BE2C (cell line): Measurements from ENCODE around the gene HIPK4.

Experiments used
- DNase-seq: peaks from one replicate; pipeline ENCODE4 v3.0.0-alpha.2; 2020
- H3K27me3 ChIP-seq: fragments of 250-450 bp; sonication (Bioruptor Pico); 2 replicates; pipeline ENCODE4 v1.5.1; 2020; ENCODE audit warnings: mild to moderate bottlenecking
- H3K36me3 ChIP-seq: fragments of 250-450 bp; sonication (Bioruptor Pico); 2 replicates; pipeline ENCODE4 v1.5.1; 2020; ENCODE audit warnings: mild to moderate bottlenecking
- H3K4me1 ChIP-seq: fragments of 250-450 bp; sonication (Bioruptor Pico); 2 replicates; pipeline ENCODE4 v1.5.1; 2020
- H3K4me3 ChIP-seq: 2 replicates; pipeline ENCODE4 v1.5.1; 2011; ENCODE audit warnings: low read depth, low read length
- H3K9me3 ChIP-seq: fragments of 250-450 bp; sonication (Bioruptor Pico); 2 replicates; pipeline ENCODE4 v1.5.1; 2020
- TF ChIP-seq, protein P1 (sequence below): IDR thresholded peaks from 2 replicates; pipeline ENCODE4 v1.5.1; 2012; ENCODE audit warnings: mild to moderate bottlenecking, low read depth, low read length

HIPK4 gene

DNA sequence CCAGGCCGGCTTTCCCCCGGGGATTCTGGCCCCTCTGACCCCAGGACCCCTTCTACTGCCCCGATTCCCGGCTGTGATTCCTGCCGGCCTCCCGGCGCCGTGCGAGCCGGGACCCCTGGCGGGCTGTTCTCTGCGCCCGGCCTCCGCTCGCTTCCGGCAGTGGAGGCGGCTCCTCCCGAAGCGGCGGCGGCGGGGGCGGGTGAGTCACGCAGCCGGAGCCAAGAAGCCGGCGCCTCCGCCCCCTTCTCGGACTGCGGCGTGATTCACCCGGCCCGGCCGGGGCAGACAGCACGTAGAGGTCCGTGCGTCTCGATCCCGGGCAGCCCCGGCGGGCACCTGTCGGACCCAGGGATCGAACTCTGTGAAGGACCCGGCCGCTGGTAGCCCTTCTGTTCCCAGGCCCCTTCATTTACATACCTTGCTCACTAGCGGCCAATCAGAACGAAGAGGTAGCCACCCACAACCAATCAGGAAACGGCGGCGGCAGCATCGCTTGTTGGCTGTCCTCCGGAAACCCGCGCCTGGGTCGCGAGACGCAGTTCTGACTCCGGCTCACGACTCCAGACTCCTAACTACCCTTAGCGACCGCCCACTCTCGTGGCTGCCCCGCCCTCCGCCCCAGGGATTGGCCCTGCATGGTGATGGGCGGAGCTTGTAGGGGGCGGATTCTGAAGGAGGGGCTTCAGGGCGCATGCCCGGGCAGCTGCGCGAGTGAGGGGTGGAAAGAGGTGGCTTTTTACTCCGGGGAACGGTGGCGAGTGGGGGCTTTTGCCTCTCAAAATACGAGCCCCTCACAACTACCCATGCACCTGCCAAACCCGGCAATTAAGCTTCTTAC, 35.7 kb upstream of the HIPK4 start, which contains the start of gene SERTAD1:
Gene SERTAD1, minus strand, starts transcription at position 543 of the 838 bp plus-strand sequence. CDS start 2,446 bp downstream, outside the sequence.
- Histone ChIP-seq H3K4me3 (peak within 1 kb of the TSS; percentile 65), H3K27me3 (no peaks in the 10 kb centered on the region)
- peak; percentile 100 for DNase-seq

DNA sequence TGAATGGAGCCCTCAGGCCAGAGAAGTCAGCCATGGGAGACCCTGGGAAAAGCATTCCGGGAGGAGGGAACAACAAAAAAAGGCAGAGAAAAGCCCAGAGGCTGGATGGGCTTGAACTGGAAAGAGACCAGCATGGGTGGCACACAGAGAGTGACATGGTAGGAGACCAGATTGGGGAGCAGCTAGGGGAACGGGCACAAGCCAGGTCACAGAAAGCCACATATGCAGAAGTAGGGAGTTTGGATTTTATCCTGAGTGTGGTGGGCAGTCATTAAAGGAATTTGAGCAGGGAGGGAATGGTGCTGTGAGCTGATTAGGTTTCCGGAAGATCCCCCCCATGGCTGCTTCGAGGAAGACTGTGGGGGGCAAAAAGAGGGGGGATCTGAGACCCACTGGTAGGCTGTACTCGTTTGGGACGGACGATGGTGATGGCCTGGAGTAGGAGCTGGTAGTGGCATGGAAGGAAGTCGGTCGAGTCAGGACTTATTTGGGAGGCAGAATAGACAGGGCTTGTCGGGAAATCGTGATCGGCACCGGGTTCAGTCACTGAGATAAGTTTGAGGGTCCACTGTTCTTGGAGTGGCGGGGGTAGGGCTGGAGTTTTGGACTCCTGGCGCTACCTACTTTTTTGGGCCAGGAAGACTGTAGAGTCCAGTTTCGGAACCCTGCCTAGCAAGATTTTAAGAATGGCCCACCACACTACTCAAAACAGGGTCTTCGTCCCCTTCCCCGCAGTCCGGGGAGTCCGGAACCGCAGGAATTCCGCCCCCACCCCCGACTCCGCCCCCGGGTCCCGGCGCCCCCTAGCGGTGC, 34.9 kb upstream of the HIPK4 start:
- DNase-seq = no peak
- TF ChIP-seq, protein P1, sequence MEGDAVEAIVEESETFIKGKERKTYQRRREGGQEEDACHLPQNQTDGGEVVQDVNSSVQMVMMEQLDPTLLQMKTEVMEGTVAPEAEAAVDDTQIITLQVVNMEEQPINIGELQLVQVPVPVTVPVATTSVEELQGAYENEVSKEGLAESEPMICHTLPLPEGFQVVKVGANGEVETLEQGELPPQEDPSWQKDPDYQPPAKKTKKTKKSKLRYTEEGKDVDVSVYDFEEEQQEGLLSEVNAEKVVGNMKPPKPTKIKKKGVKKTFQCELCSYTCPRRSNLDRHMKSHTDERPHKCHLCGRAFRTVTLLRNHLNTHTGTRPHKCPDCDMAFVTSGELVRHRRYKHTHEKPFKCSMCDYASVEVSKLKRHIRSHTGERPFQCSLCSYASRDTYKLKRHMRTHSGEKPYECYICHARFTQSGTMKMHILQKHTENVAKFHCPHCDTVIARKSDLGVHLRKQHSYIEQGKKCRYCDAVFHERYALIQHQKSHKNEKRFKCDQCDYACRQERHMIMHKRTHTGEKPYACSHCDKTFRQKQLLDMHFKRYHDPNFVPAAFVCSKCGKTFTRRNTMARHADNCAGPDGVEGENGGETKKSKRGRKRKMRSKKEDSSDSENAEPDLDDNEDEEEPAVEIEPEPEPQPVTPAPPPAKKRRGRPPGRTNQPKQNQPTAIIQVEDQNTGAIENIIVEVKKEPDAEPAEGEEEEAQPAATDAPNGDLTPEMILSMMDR = no peak
- H3K4me1 ChIP-seq = peaks cover 3% of the 10 kb centered on the region; the same call in 1 of the 2 replicates
- no peaks in the 10 kb centered on the region for H3K27me3 ChIP-seq
- H3K4me3 ChIP-seq = peak overlapping the region; percentile 65
- H3K36me3 ChIP-seq = no peaks in the 10 kb centered on the region; the same call in 1 of the 2 replicates
- H3K9me3 ChIP-seq = no peaks in the 10 kb centered on the region

More for the DNA sequence above, 35.7 kb upstream of the HIPK4 start, which contains the start of gene SERTAD1:
- H3K9me3 ChIP-seq = no peaks in the 10 kb centered on the region
- no peaks in the 10 kb centered on the region; the same call in 1 of the 2 replicates for H3K36me3 ChIP-seq
- TF ChIP-seq, protein P1 = peak; percentile 63
- H3K4me1 ChIP-seq = peaks cover 3% of the 10 kb centered on the region; the same call in 1 of the 2 replicates

DNA sequence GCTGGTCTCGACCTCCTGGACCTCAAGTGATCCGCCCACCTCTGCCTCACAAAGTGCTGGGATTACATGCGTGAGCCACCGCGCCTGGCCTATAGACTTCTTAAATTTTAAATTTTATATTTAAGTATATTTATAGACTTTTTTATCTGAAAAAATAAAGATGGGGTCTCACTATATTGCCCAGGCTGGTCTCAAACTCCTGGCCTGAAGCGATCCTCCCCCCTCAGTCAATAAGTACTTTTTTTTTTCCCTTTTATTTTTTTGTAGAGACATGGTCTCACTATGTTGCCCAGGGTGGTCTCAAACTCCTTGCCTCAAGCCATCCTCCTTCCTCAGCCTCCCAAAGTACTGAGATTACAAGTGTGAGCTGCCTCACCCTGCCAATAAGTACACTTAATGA, 34.0 kb upstream of the HIPK4 start:
- no peak overlapping the region for H3K4me3 ChIP-seq

DNA sequence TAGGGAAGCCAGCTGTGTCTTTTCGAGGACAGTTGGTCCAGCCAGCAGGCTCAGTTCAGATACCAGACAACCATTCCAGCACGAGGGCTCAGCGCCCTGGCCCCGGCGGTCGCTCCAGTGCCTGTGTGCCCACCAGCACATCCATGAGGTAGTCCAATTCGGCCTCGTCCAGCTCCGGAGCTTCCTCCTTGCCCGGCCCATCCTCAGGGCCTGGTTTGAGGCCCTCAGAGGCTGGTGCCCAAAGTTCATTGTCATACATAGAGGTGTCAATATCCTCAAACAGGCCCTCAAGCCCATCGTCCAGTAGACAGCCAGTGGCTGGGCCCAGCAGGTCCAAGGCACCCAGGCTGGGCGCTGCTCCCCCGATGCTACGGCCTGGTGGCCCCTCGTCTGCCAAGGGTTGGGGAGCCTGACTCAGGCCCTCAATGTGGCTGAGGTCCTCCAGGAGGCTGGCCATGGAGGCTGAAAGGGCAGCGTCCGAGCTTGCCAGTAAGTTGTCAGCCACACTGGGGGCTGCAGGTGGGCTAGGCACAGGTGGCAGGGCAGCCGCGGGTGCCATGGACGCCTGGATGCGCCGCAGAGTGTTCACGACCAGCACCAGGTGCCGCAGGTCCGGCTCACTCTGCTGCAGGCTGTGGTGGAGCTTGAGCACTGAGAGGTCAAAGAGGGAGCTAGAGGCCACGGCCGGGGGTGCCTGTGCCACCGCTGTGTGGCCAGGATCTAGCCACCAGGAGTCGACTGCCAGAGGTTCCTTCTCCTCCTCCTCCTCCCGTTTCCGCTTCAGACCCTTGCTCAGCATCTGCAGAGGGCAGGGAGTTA, 33.0 kb upstream of the HIPK4 start:
- Histone ChIP-seq H3K4me1 (peaks cover 3% of the 10 kb centered on the region; the same call in 1 of the 2 replicates), H3K9me3 (no peaks in the 10 kb centered on the region), H3K4me3 (no peak overlapping the region), H3K27me3 (no peaks in the 10 kb centered on the region), H3K36me3 (no peaks in the 10 kb centered on the region; the same call in 1 of the 2 replicates)
- TF ChIP-seq, protein P1 = no peak
- DNase-seq = no peak

More for the DNA sequence above, 34.0 kb upstream of the HIPK4 start:
- Histone ChIP-seq H3K36me3 (no peaks in the 10 kb centered on the region; the same call in 1 of the 2 replicates), H3K27me3 (no peaks in the 10 kb centered on the region), H3K4me1 (peaks cover 3% of the 10 kb centered on the region; the same call in 1 of the 2 replicates), H3K9me3 (no peaks in the 10 kb centered on the region)
- TF ChIP-seq, protein P1 = no peak
- DNase-seq = no peak

DNA sequence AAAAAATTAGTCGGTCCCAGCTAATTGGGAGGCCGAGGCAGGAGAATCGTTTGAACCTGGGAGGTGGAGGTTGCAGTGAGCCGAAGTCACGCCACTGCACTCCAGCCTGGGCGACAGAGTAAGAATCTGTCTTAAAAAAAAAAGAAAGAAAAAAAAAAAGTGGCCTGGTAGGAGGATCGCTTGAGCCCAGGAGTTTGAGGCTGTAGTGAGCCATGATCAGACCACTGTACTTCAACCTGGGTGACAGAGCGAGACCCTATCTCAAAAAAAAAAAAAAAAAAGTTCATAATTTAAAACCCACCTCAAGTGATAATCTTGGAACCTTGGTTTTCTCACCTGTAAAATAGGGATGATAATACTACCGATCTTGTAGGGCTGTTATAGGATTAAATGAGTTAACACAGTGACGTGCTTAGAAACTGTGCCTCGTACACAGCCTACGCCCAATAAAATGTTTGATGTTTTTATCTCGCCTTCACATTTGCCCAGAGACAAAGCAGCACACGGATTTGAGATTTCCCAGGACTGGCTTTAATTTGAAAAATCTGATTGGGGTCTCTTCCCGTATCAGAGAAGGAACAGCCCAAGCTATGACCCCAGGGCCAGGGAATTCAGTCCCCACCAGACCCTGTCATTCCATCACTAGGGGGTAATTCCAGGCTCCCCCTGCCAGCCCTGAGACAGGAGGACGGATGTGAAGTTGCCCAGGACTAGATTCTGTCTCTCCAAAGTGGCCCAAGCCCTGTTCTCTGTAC, 32.2 kb upstream of the HIPK4 start:
- TF ChIP-seq, protein P1 = no peak
- Histone ChIP-seq H3K9me3 (no peaks in the 10 kb centered on the region), H3K4me1 (peaks cover 3% of the 10 kb centered on the region; the same call in 1 of the 2 replicates), H3K36me3 (no peaks in the 10 kb centered on the region; the same call in 1 of the 2 replicates), H3K4me3 (no peak overlapping the region; the same call in 1 of the 2 replicates), H3K27me3 (no peaks in the 10 kb centered on the region)
- no peak for DNase-seq
